IMR-90 (cell line): ENCODE results near the gene CD9. TPM values are rescaled to one million over a fixed set of nuclear protein-coding genes. Genes with fewer than 3 reads are reported as not detected.

ENCODE experiments used
- ATAC-seq: fragments of 200-7000 bp; cut with Tn5 transposase; 2 replicates; pipeline ENCODE4 v1.9.1; 2020; ENCODE audit warnings: low read depth, mild to moderate bottlenecking, moderate library complexity
- BruUV-seq: library from RNA; stranded (reverse); fragments of 400-500 nt; replicated peaks from 2 replicates; lab custom pipeline; 2021; lab: Mats Ljungman, UMichigan
- CTCF ChIA-PET: fragments of 300-600 bp; formaldehyde crosslinking; extraction: SDS; loops from one replicate; lab custom pipeline; 2021; ENCODE audit warnings: antibody characterized with exemption; lab: Yijun Ruan, JAX
- POLR2A ChIA-PET: fragments of 300-600 bp; sonication (Branson Sonifier 250); formaldehyde crosslinking; loops from one replicate; lab custom pipeline; 2022; ENCODE audit warnings: antibody characterized with exemption; ENCODE audit not compliant: unreplicated experiment; lab: Charles Lee
- DNase-seq: peaks from one replicate; pipeline ENCODE4 v3.0.0; 2013
- H2AFZ ChIP-seq: replicated peaks from 2 replicates; pipeline ENCODE3; 2013; ENCODE audit warnings: low read length, mild to moderate bottlenecking; ENCODE audit not compliant: poor library complexity
- H2AK5ac ChIP-seq: 2 replicates; pipeline ENCODE4 v1.6.1; 2013; ENCODE audit warnings: low read depth, low read length, inconsistent platforms
- H2AK9ac ChIP-seq: replicated peaks from 2 replicates; pipeline ENCODE3; 2013; ENCODE audit warnings: mild to moderate bottlenecking, low read depth, low read length, moderate library complexity; ENCODE audit not compliant: poor library complexity
- H2BK120ac ChIP-seq: 2 replicates; pipeline ENCODE4 v1.6.1; 2013; ENCODE audit warnings: low read depth, low read length, inconsistent platforms
- H2BK15ac ChIP-seq: 3 replicates; pipeline ENCODE4 v1.6.1; 2013; ENCODE audit warnings: low read depth, low read length, inconsistent platforms
- H2BK20ac ChIP-seq: 2 replicates; pipeline ENCODE4 v1.6.1; 2013; ENCODE audit warnings: low read depth, mild to moderate bottlenecking, inconsistent platforms, low read length, moderate library complexity
- H2BK5ac ChIP-seq: 2 replicates; pipeline ENCODE4 v1.6.1; 2013; ENCODE audit warnings: mild to moderate bottlenecking, low read depth, low read length, inconsistent platforms; ENCODE audit not compliant: poor library complexity, severe bottlenecking
- H3K14ac ChIP-seq: replicated peaks from 2 replicates; pipeline ENCODE4 v1.6.1; 2013; ENCODE audit warnings: low read depth, low read length, inconsistent platforms
- H3K18ac ChIP-seq: 2 replicates; pipeline ENCODE4 v1.6.1; 2013; ENCODE audit warnings: low read depth, low read length, control low read depth
- H3K23ac ChIP-seq: 2 replicates; pipeline ENCODE4 v1.6.1; 2013; ENCODE audit warnings: low read depth, low read length, inconsistent platforms
- H3K27ac ChIP-seq: 2 replicates; pipeline ENCODE4 v1.5.1; 2013; ENCODE audit warnings: mild to moderate bottlenecking, control low read depth, low read length; ENCODE audit not compliant: insufficient read depth
- H3K27me3 ChIP-seq: 2 replicates; pipeline ENCODE4 v1.6.1; 2013; ENCODE audit warnings: low read length; ENCODE audit not compliant: control insufficient read depth, insufficient read depth
- H3K36me3 ChIP-seq: 2 replicates; pipeline ENCODE4 v1.6.1; 2013; ENCODE audit warnings: low read length, mixed read lengths; ENCODE audit not compliant: control insufficient read depth, insufficient read depth
- H3K4ac ChIP-seq: 2 replicates; pipeline ENCODE4 v1.6.1; 2013; ENCODE audit warnings: low read depth, low read length, inconsistent platforms
- H3K4me1 ChIP-seq: 2 replicates; pipeline ENCODE4 v1.6.1; 2013; ENCODE audit warnings: low read length, mixed read lengths; ENCODE audit not compliant: control insufficient read depth, insufficient read depth
- H3K4me2 ChIP-seq: 2 replicates; pipeline ENCODE4 v1.6.1; 2013; ENCODE audit warnings: low read depth, mild to moderate bottlenecking, control low read depth, low read length, moderate library complexity
- H3K4me3 ChIP-seq: 2 replicates; pipeline ENCODE4 v1.5.1; 2013; ENCODE audit warnings: low read depth, mild to moderate bottlenecking, control low read depth, low read length, moderate library complexity; ENCODE audit not compliant: insufficient read depth
- H3K56ac ChIP-seq: 2 replicates; pipeline ENCODE4 v1.6.1; 2013; ENCODE audit warnings: low read length, inconsistent platforms; ENCODE audit not compliant: insufficient read depth; ENCODE audit errors: extremely low read depth
- H3K79me1 ChIP-seq, 2 experiments: 2 replicates each; pipeline ENCODE4 v1.6.1; 2013; ENCODE audit warnings: low read length in 2 of 2, inconsistent platforms in 1 of 2, low read depth in 1 of 2
- H3K9ac ChIP-seq: 2 replicates; pipeline ENCODE4 v1.6.1; 2013; ENCODE audit warnings: low read depth, low read length, control low read depth
- H3K9me1 ChIP-seq: 2 replicates; pipeline ENCODE4 v1.6.1; 2013; ENCODE audit warnings: low read length, inconsistent platforms; ENCODE audit not compliant: insufficient read depth
- H3K9me3 ChIP-seq: 2 replicates; pipeline ENCODE4 v1.6.1; 2013; ENCODE audit warnings: low read length; ENCODE audit not compliant: control insufficient read depth, insufficient read depth
- H4K20me1 ChIP-seq: 2 replicates; pipeline ENCODE4 v1.6.1; 2013; ENCODE audit warnings: low read length, inconsistent platforms; ENCODE audit not compliant: insufficient read depth
- H4K5ac ChIP-seq: 2 replicates; pipeline ENCODE4 v1.6.1; 2013; ENCODE audit warnings: mild to moderate bottlenecking, low read depth, low read length, control low read depth
- H4K8ac ChIP-seq, 2 experiments: 2 replicates each; pipeline ENCODE4 v1.6.1; 2013; ENCODE audit warnings: low read depth in 2 of 2, low read length in 2 of 2, control low read depth in 1 of 2, inconsistent platforms in 1 of 2
- H4K91ac ChIP-seq: 2 replicates; pipeline ENCODE4 v1.6.1; 2013; ENCODE audit warnings: low read depth, low read length, inconsistent platforms; ENCODE audit not compliant: insufficient read depth
- BHLHE40 ChIP-seq: fragments of 150-350 bp; IDR thresholded peaks from 2 replicates; pipeline ENCODE4 v1.6.1; 2016; ENCODE audit warnings: mild to moderate bottlenecking, low read depth, low read length
- CEBPB ChIP-seq: IDR thresholded peaks from 2 replicates; pipeline ENCODE4 v1.6.1; 2012; ENCODE audit warnings: low read depth, low read length, improper control_type of control experiment
- CHD1 ChIP-seq: IDR thresholded peaks from 2 replicates; pipeline ENCODE4 v1.6.1; 2012; ENCODE audit warnings: low read depth, low read length, improper control_type of control experiment
- CTCF ChIP-seq: conservative IDR thresholded peaks from 2 replicates; pipeline ENCODE4 v1.5.1; 2012; ENCODE audit warnings: mild to moderate bottlenecking, low read depth, low read length, improper control_type of control experiment
- ELK1 ChIP-seq: fragments of 150-350 bp; IDR thresholded peaks from 2 replicates; pipeline ENCODE4 v1.6.1; 2016; ENCODE audit warnings: low read depth, mild to moderate bottlenecking, low read length, moderate library complexity, borderline replicate concordance
- FOS ChIP-seq: fragments of 150-350 bp; IDR thresholded peaks from 2 replicates; pipeline ENCODE4 v1.6.1; 2016; ENCODE audit warnings: low read depth, low read length
- MAFK ChIP-seq: IDR thresholded peaks from 2 replicates; pipeline ENCODE4 v1.6.1; 2012; ENCODE audit warnings: low read depth, low read length, improper control_type of control experiment
- MAZ ChIP-seq: IDR thresholded peaks from 2 replicates; pipeline ENCODE4 v1.6.1; 2012; ENCODE audit warnings: low read depth, mild to moderate bottlenecking, low read length, improper control_type of control experiment, moderate library complexity, borderline replicate concordance
- MXI1 ChIP-seq: IDR thresholded peaks from 2 replicates; pipeline ENCODE4 v1.6.1; 2012; ENCODE audit warnings: low read depth, mild to moderate bottlenecking, low read length, moderate library complexity, borderline replicate concordance
- NFE2L2 ChIP-seq: fragments of 150-350 bp; IDR thresholded peaks from 2 replicates; pipeline ENCODE4 v1.6.1; 2016; ENCODE audit warnings: low read depth, mild to moderate bottlenecking, low read length
- POLR2A ChIP-seq: IDR thresholded peaks from 2 replicates; pipeline ENCODE4 v1.6.1; 2012; ENCODE audit warnings: mild to moderate bottlenecking, low read depth, low read length
- RAD21 ChIP-seq: IDR thresholded peaks from 2 replicates; pipeline ENCODE4 v1.6.1; 2012; ENCODE audit warnings: low read length, improper control_type of control experiment
- RCOR1 ChIP-seq: IDR thresholded peaks from 2 replicates; pipeline ENCODE4 v1.6.1; 2012; ENCODE audit warnings: mild to moderate bottlenecking, low read length, improper control_type of control experiment; ENCODE audit not compliant: insufficient replicate concordance
- RFX5 ChIP-seq: IDR thresholded peaks from 2 replicates; pipeline ENCODE4 v1.8.0; 2012; ENCODE audit warnings: low read depth, mild to moderate bottlenecking, low read length, moderate library complexity
- SMC3 ChIP-seq: fragments of 150-350 bp; IDR thresholded peaks from 2 replicates; pipeline ENCODE4 v1.6.1; 2016; ENCODE audit warnings: low read depth, mild to moderate bottlenecking, antibody characterized with exemption, low read length, moderate library complexity
- USF2 ChIP-seq: fragments of 150-350 bp; IDR thresholded peaks from 2 replicates; pipeline ENCODE4 v1.6.1; 2017; ENCODE audit warnings: mild to moderate bottlenecking, antibody characterized with exemption, low read length, low read depth
- WGBS, 2 experiments: methylation state at CpG; one replicate each; pipeline versions ENCODE4 v1.1.5 to v1.1.7; 2013; ENCODE audit warnings: missing lambda C conversion rate in 2 of 2; ENCODE audit not compliant: insufficient read length in 1 of 2; ENCODE audit errors: extremely low coverage in 2 of 2; 5-methylcytosine and 5-hydroxymethylcytosine counted together
- dilution Hi-C: fragments of 300-500 bp; cut with HindIII; formaldehyde crosslinking; loops from one replicate; pipeline ENCODE4 v1.14.3; 2018; ENCODE audit warnings: low sequenced_read_pairs; ENCODE audit not compliant: unreplicated experiment
- in situ Hi-C: fragments of 300-500 bp; cut with MboI; formaldehyde crosslinking; loops from 3 replicates; pipeline ENCODE4 v1.14.3; 2019; ENCODE audit warnings: low sequenced_read_pairs, inconsistent platforms, mixed read lengths
- intact Hi-C: fragments of 100-400 bp; cut with micrococcal nuclease; formaldehyde crosslinking; loops from 2 replicates; pipeline ENCODE4 v1.10.0; 2022
- polyA plus RNA-seq, 3 experiments: library from polyadenylated mRNA; depleted of rRNA; stranded (reverse); fragments of >200 nt; gene quantifications; 2 replicates each; pipeline ENCODE4 v1.2.3, GENCODE V29; 2012; ENCODE audit warnings: low replicate concordance in 1 of 3
- total RNA-seq: library from RNA; depleted of rRNA; stranded (reverse); fragments of >200 nt; gene quantifications from 2 replicates; pipeline ENCODE4 v1.2.3, GENCODE V29; 2012

Gene CD9
- total and polyA plus RNA-seq, 2 of the 4 experiments (the other 2 are of a cell fraction) = 48.8 to 70.9 TPM

GRCh38 chr12:6212086-6212485, 11.9 kb downstream of the CD9 start:
- H4K5ac ChIP-seq = peak overlapping the region; percentile 1; the same call in 1 of the 2 replicates
- H4K8ac ChIP-seq = peak overlapping the region; percentile 14 to 70; a peak in 1 of 4 replicates
- no peaks in the 10 kb centered on the region for H3K27me3 ChIP-seq
- peaks cover 0 to 62% of the 10 kb centered on the region in 2 experiments for H3K79me1 ChIP-seq
- dilution Hi-C loops = no loop called here
- ATAC-seq (peak; percentile 9; the same call in 1 of the 2 replicates), DNase-seq (no peak)
- H2AK5ac ChIP-seq = peak overlapping the region; percentile 93
- H3K9ac ChIP-seq = peak overlapping the region; percentile 17
- H3K14ac ChIP-seq = peak overlapping the region; percentile 85
- H4K91ac ChIP-seq = peak overlapping the region; percentile 71; the same call in 1 of the 2 replicates
- peaks cover 27% of the 10 kb centered on the region for H3K4me1 ChIP-seq
- peak overlapping the region; percentile 27 for H3K18ac ChIP-seq
- intact Hi-C loops = no loop called here
- H3K4ac ChIP-seq = peak overlapping the region; percentile 87
- peak overlapping the region; percentile 27 for H3K4me2 ChIP-seq
- H3K23ac ChIP-seq = peak overlapping the region; percentile 67
- H2BK120ac ChIP-seq = peak overlapping the region; percentile 82
- ChIA-PET CTCF (interaction anchor here (1.8 kb wide), 1 partner anchor 17 kb away, joined by 6 read pairs; no protein-coding TSS in a partner anchor), POLR2A (no interaction called here)
- peak overlapping the region; percentile 59; the same call in 1 of the 3 replicates for H2BK15ac ChIP-seq
- peak overlapping the region; percentile 23; the same call in 1 of the 2 replicates for H3K56ac ChIP-seq
- 70% methylated on average over 3 of the region's 7 CpGs; no CpG with 5 or more reads in 1 of the 2 experiments for WGBS, 2 experiments
- H3K9me1 ChIP-seq = peaks cover 31% of the 10 kb centered on the region
- H2BK5ac ChIP-seq = peak overlapping the region; percentile 6
- peak overlapping the region; percentile 68 for H2BK20ac ChIP-seq
- H4K20me1 ChIP-seq = peaks cover 14% of the 10 kb centered on the region; the same call in 1 of the 2 replicates
- H3K4me3 ChIP-seq = no peak overlapping the region
- TF ChIP-seq MXI1 (no peak), CTCF (no peak), RCOR1 (no peak), FOS (no peak), CEBPB (no peak), CHD1 (no peak), POLR2A (no peak), MAZ (no peak), USF2 (no peak), SMC3 (no peak), MAFK (no peak), NFE2L2 (no peak), ELK1 (no peak), RAD21 (no peak), RFX5 (no peak), BHLHE40 (no peak)
- H3K27ac ChIP-seq = peak overlapping the region; percentile 76; the same call in 1 of the 2 replicates
- peak overlapping the region; percentile 23 for H2AK9ac ChIP-seq
- peak overlapping the region; percentile 16 for H2AFZ ChIP-seq
- no TSS peak for BruUV-seq
- no peaks in the 10 kb centered on the region for H3K36me3 ChIP-seq
- in situ Hi-C loops = no loop called here
- no peaks in the 10 kb centered on the region for H3K9me3 ChIP-seq
